Measurements from ENCODE around the gene PSMD6.

Gene PSMD6

GRCh38 chr3:64023187-64023860 lies at the start of gene PSMD6:
Gene PSMD6 (minus strand): TSS chr3:64023494. CDS start chr3:64023419, 75 bp downstream.
- Histone ChIP-seq H3K4me3 (ENCODE audit: low read depth in 1 of 5, low read length in 5 of 5) (peak within 1 kb of the TSS; percentile 94 to 99 (median 98)), H3K27me3 (ENCODE audit: control insufficient read depth in 5 of 5, insufficient read depth in 4 of 5, low read length in 5 of 5) (peaks cover 0 to 2% (median 0%) of the 10 kb centered on the region in 5 donors), H3K27ac (ENCODE audit: low read depth, low read length) (peak within 1 kb of the TSS; percentile 80), H3K36me3 (ENCODE audit: control insufficient read depth in 5 of 5, insufficient read depth in 5 of 5, low read length in 5 of 5) (peaks cover 8 to 22% (median 14%) of the 10 kb centered on the region in 5 donors), H3K9ac (ENCODE audit: low read length in 5 of 5) (peak within 1 kb of the TSS; percentile 94 to 100 (median 99)), H3K4me1 (ENCODE audit: control insufficient read depth in 5 of 5, insufficient read depth in 5 of 5, low read length in 5 of 5) (peaks cover 5 to 31% (median 22%) of the 10 kb centered on the region in 5 donors), H3K9me3 (ENCODE audit: control insufficient read depth in 5 of 5, low read length in 5 of 5) (no peaks in the 10 kb centered on the region)

- no peaks in the 10 kb centered on the region for H3K36me3 ChIP-seq (ENCODE audit: control insufficient read depth in 5 of 5, insufficient read depth in 5 of 5, low read length in 5 of 5)
- no peak overlapping the region for H3K9ac ChIP-seq (ENCODE audit: low read length in 5 of 5)
- H3K4me3 ChIP-seq (ENCODE audit: low read depth in 1 of 5, low read length in 5 of 5): no peak overlapping the region
- H3K27me3 ChIP-seq (ENCODE audit: control insufficient read depth in 5 of 5, insufficient read depth in 4 of 5, low read length in 5 of 5): no peaks in the 10 kb centered on the region
- H3K4me1 ChIP-seq (ENCODE audit: control insufficient read depth in 5 of 5, insufficient read depth in 5 of 5, low read length in 5 of 5): peaks cover 0 to 12% (median 8%) of the 10 kb centered on the region in 5 donors
- H3K27ac ChIP-seq (ENCODE audit: low read depth, low read length): no peak overlapping the region
- peaks cover 0 to 3% (median 0%) of the 10 kb centered on the region in 5 donors for H3K9me3 ChIP-seq (ENCODE audit: control insufficient read depth in 5 of 5, low read length in 5 of 5)
Observed at GRCh38 chr3:64072126-64072525, 48.8 kb upstream of the PSMD6 start.

GRCh38 chr3:64070704-64071103 lies 47.4 kb upstream of the PSMD6 start:
- Histone ChIP-seq H3K9me3 (ENCODE audit: control insufficient read depth in 5 of 5, low read length in 5 of 5) (peaks cover 0 to 3% (median 0%) of the 10 kb centered on the region in 5 donors), H3K9ac (ENCODE audit: low read length in 5 of 5) (no peak overlapping the region), H3K36me3 (ENCODE audit: control insufficient read depth in 5 of 5, insufficient read depth in 5 of 5, low read length in 5 of 5) (no peaks in the 10 kb centered on the region), H3K27me3 (ENCODE audit: control insufficient read depth in 5 of 5, insufficient read depth in 4 of 5, low read length in 5 of 5) (no peaks in the 10 kb centered on the region), H3K4me3 (ENCODE audit: low read depth in 1 of 5, low read length in 5 of 5) (no peak overlapping the region), H3K4me1 (ENCODE audit: control insufficient read depth in 5 of 5, insufficient read depth in 5 of 5, low read length in 5 of 5) (peaks cover 0 to 12% (median 8%) of the 10 kb centered on the region in 5 donors), H3K27ac (ENCODE audit: low read depth, low read length) (no peak overlapping the region)

GRCh38 chr3:64067506-64068346 lies 44.4 kb upstream of the PSMD6 start:
- Histone ChIP-seq H3K9me3 (ENCODE audit: control insufficient read depth in 5 of 5, low read length in 5 of 5) (peaks cover 0 to 3% (median 0%) of the 10 kb centered on the region in 5 donors), H3K36me3 (ENCODE audit: control insufficient read depth in 5 of 5, insufficient read depth in 5 of 5, low read length in 5 of 5) (no peaks in the 10 kb centered on the region), H3K9ac (ENCODE audit: low read length in 5 of 5) (no peak overlapping the region), H3K4me1 (ENCODE audit: control insufficient read depth in 5 of 5, insufficient read depth in 5 of 5, low read length in 5 of 5) (peaks cover 0 to 13% (median 7%) of the 10 kb centered on the region in 5 donors), H3K27me3 (ENCODE audit: control insufficient read depth in 5 of 5, insufficient read depth in 4 of 5, low read length in 5 of 5) (no peaks in the 10 kb centered on the region), H3K4me3 (ENCODE audit: low read depth in 1 of 5, low read length in 5 of 5) (no peak overlapping the region), H3K27ac (ENCODE audit: low read depth, low read length) (no peak overlapping the region)

- Histone ChIP-seq H3K36me3 (ENCODE audit: control insufficient read depth in 5 of 5, insufficient read depth in 5 of 5, low read length in 5 of 5) (no peaks in the 10 kb centered on the region), H3K27me3 (ENCODE audit: control insufficient read depth in 5 of 5, insufficient read depth in 4 of 5, low read length in 5 of 5) (no peaks in the 10 kb centered on the region), H3K9me3 (ENCODE audit: control insufficient read depth in 5 of 5, low read length in 5 of 5) (no peaks in the 10 kb centered on the region), H3K9ac (ENCODE audit: low read length in 5 of 5) (no peak overlapping the region), H3K4me1 (ENCODE audit: control insufficient read depth in 5 of 5, insufficient read depth in 5 of 5, low read length in 5 of 5) (peaks cover 0 to 14% (median 8%) of the 10 kb centered on the region in 5 donors), H3K4me3 (ENCODE audit: low read depth in 1 of 5, low read length in 5 of 5) (no peak overlapping the region), H3K27ac (ENCODE audit: low read depth, low read length) (no peak overlapping the region)
Observed at GRCh38 chr3:64064804-64065203, 41.5 kb upstream of the PSMD6 start.

GRCh38 chr3:64063983-64064438 lies 40.7 kb upstream of the PSMD6 start:
- Histone ChIP-seq H3K4me1 (ENCODE audit: control insufficient read depth in 5 of 5, insufficient read depth in 5 of 5, low read length in 5 of 5) (peaks cover 0 to 17% (median 14%) of the 10 kb centered on the region in 5 donors), H3K36me3 (ENCODE audit: control insufficient read depth in 5 of 5, insufficient read depth in 5 of 5, low read length in 5 of 5) (no peaks in the 10 kb centered on the region), H3K9ac (ENCODE audit: low read length in 5 of 5) (no peak overlapping the region), H3K27ac (ENCODE audit: low read depth, low read length) (no peak overlapping the region), H3K9me3 (ENCODE audit: control insufficient read depth in 5 of 5, low read length in 5 of 5) (no peaks in the 10 kb centered on the region), H3K4me3 (ENCODE audit: low read depth in 1 of 5, low read length in 5 of 5) (no peak overlapping the region), H3K27me3 (ENCODE audit: control insufficient read depth in 5 of 5, insufficient read depth in 4 of 5, low read length in 5 of 5) (no peaks in the 10 kb centered on the region)

- Histone ChIP-seq H3K9ac (ENCODE audit: low read length in 5 of 5) (no peak overlapping the region), H3K27me3 (ENCODE audit: control insufficient read depth in 5 of 5, insufficient read depth in 4 of 5, low read length in 5 of 5) (no peaks in the 10 kb centered on the region), H3K27ac (ENCODE audit: low read depth, low read length) (no peak overlapping the region), H3K4me3 (ENCODE audit: low read depth in 1 of 5, low read length in 5 of 5) (no peak overlapping the region), H3K4me1 (ENCODE audit: control insufficient read depth in 5 of 5, insufficient read depth in 5 of 5, low read length in 5 of 5) (peaks cover 0 to 17% (median 14%) of the 10 kb centered on the region in 5 donors), H3K9me3 (ENCODE audit: control insufficient read depth in 5 of 5, low read length in 5 of 5) (no peaks in the 10 kb centered on the region), H3K36me3 (ENCODE audit: control insufficient read depth in 5 of 5, insufficient read depth in 5 of 5, low read length in 5 of 5) (no peaks in the 10 kb centered on the region)
Observed at GRCh38 chr3:64063207-64063982, 40.1 kb upstream of the PSMD6 start.

- no peak overlapping the region for H3K9ac ChIP-seq (ENCODE audit: low read length in 5 of 5)
- H3K4me1 ChIP-seq (ENCODE audit: control insufficient read depth in 5 of 5, insufficient read depth in 5 of 5, low read length in 5 of 5): peaks cover 0 to 14% (median 6%) of the 10 kb centered on the region in 5 donors
- H3K9me3 ChIP-seq (ENCODE audit: control insufficient read depth in 5 of 5, low read length in 5 of 5): no peaks in the 10 kb centered on the region
- no peaks in the 10 kb centered on the region for H3K36me3 ChIP-seq (ENCODE audit: control insufficient read depth in 5 of 5, insufficient read depth in 5 of 5, low read length in 5 of 5)
- H3K27ac ChIP-seq (ENCODE audit: low read depth, low read length): no peak overlapping the region
- H3K4me3 ChIP-seq (ENCODE audit: low read depth in 1 of 5, low read length in 5 of 5): no peak overlapping the region
- no peaks in the 10 kb centered on the region for H3K27me3 ChIP-seq (ENCODE audit: control insufficient read depth in 5 of 5, insufficient read depth in 4 of 5, low read length in 5 of 5)
Observed at GRCh38 chr3:64061628-64062027, 38.3 kb upstream of the PSMD6 start.

GRCh38 chr3:64059484-64060175 lies 36.3 kb upstream of the PSMD6 start:
- Histone ChIP-seq H3K4me1 (ENCODE audit: control insufficient read depth in 5 of 5, insufficient read depth in 5 of 5, low read length in 5 of 5) (peaks cover 0 to 23% (median 6%) of the 10 kb centered on the region in 5 donors), H3K27ac (ENCODE audit: low read depth, low read length) (no peak overlapping the region), H3K9ac (ENCODE audit: low read length in 5 of 5) (no peak overlapping the region), H3K36me3 (ENCODE audit: control insufficient read depth in 5 of 5, insufficient read depth in 5 of 5, low read length in 5 of 5) (no peaks in the 10 kb centered on the region), H3K27me3 (ENCODE audit: control insufficient read depth in 5 of 5, insufficient read depth in 4 of 5, low read length in 5 of 5) (no peaks in the 10 kb centered on the region), H3K4me3 (ENCODE audit: low read depth in 1 of 5, low read length in 5 of 5) (no peak overlapping the region), H3K9me3 (ENCODE audit: control insufficient read depth in 5 of 5, low read length in 5 of 5) (no peaks in the 10 kb centered on the region)
